Stimulated activated naive B cell treated with anti-CD40 and anti-IgM and Interleukin-4, amounts not matched to agents 10 μg/mL and 1 μg/mL and 100 μg/mL, for 72 hours (primary cell): ENCODE data around the gene MTA1.

Experiments used
- ATAC-seq, 2 donors: fragments of 150-1000 bp; cut with Tn5 transposase; replicated peaks; 2 replicates each; pipeline ENCODE4 v1.10.0; 2021; ENCODE audit warnings: moderate library complexity in 1 of 2
- DNase-seq: peaks from one replicate; pipeline ENCODE4 v3.0.0; 2021
- H3K27ac Mint-ChIP-seq: one replicate; pipeline ENCODE4 v1.8.0; 2022; ENCODE audit warnings: mild to moderate bottlenecking, mixed read lengths
- H3K27me3 Mint-ChIP-seq, 2 donors: one replicate each; pipeline ENCODE4 v1.8.0; 2022; ENCODE audit warnings: mixed read lengths in 2 of 2
- H3K36me3 Mint-ChIP-seq, 2 donors: one replicate each; pipeline ENCODE4 v1.8.0; 2022; ENCODE audit warnings: mixed read lengths in 2 of 2, mild to moderate bottlenecking in 1 of 2
- H3K4me1 Mint-ChIP-seq, 2 donors: one replicate each; pipeline ENCODE4 v1.8.0; 2022; ENCODE audit warnings: mixed read lengths in 2 of 2, mild to moderate bottlenecking in 1 of 2
- H3K4me3 Mint-ChIP-seq, 2 donors: one replicate each; pipeline ENCODE4 v1.8.0; 2022; ENCODE audit warnings: mild to moderate bottlenecking in 2 of 2, mixed read lengths in 2 of 2, moderate library complexity in 1 of 2
- H3K9me3 Mint-ChIP-seq, 2 donors: one replicate each; pipeline ENCODE4 v1.8.0; 2022; ENCODE audit warnings: mixed read lengths in 2 of 2, mild to moderate bottlenecking in 1 of 2

The MTA1 gene

DNA sequence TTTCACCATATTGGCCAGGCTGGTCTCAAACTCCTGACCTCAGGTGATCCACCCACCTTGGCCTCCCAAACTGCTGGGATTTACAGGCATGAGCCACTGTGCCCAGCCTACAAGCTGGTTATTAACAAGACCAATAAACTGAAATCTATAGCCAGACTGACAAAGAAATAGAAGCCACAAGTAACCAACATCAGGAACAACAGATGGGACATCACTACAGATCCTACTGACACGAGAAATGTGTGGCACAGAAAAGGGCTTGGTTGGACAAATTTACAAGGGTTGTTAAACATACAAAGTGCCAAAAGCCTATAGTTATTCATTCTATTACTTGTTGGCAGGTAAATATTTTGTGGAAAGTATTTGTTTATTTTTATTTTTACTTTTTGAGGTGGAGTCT, 11.6 kb downstream of the MTA1 start:
- DNase-seq = no peak
- no peak overlapping the region for H3K4me3 Mint-ChIP-seq
- peaks cover 34 to 54% of the 10 kb centered on the region in 2 donors for H3K36me3 Mint-ChIP-seq
- no peaks in the 10 kb centered on the region for H3K27me3 Mint-ChIP-seq
- H3K9me3 Mint-ChIP-seq = peaks cover 0 to 1% of the 10 kb centered on the region in 2 donors
- peaks cover 18 to 37% of the 10 kb centered on the region in 2 donors for H3K4me1 Mint-ChIP-seq
- ATAC-seq = no peak
- H3K27ac Mint-ChIP-seq = no peak overlapping the region

DNA sequence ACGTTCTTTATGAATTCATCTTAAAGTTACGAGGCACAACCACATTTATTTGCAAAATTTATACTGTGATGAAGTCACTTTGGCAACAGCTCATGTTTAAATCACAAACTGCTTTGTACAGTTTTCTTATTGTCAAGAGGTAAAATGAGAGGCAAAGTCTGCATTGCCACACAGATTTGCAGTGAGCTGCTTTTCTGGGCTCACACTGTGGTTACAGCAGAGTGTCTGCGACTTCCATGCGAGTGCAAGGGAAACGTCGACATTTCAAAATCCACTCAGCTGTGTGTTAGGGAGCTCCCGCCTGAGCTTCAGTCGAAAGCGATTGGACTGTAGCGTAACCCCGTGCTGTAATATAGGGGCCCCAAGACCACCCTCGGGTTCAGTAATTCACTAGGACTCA, 13.0 kb downstream of the MTA1 start:
- DNase-seq = no peak
- H3K27me3 Mint-ChIP-seq = no peaks in the 10 kb centered on the region
- ATAC-seq = no peak
- no peak overlapping the region for H3K27ac Mint-ChIP-seq
- H3K4me3 Mint-ChIP-seq = no peak overlapping the region
- H3K4me1 Mint-ChIP-seq = peaks cover 15 to 31% of the 10 kb centered on the region in 2 donors
- H3K36me3 Mint-ChIP-seq = peaks cover 26 to 48% of the 10 kb centered on the region in 2 donors
- peaks cover 0 to 1% of the 10 kb centered on the region in 2 donors for H3K9me3 Mint-ChIP-seq

DNA sequence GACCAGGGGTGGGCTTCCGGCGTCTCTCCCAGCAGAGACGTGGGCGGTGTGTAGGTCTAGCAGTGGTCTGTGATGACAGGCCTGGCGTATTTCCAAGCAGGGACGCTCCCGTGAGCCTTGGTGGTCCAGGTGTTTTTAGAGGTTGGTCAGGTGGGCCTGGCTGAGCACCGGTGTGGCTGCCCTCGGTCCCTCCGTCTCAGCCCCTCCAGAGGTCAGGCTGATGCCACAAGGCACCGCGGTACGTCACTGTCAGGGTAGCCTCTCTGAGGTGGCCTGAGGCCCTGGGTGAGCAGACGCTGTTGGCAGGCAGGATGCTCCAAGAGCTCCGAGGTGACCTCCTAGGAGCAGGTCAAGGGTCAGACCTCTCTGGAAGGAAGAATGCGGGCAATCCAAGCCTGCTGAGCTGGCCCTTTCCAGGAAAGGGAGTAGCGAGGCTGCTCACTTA, 13.6 kb downstream of the MTA1 start:
- peaks cover 29 to 45% of the 10 kb centered on the region in 2 donors for H3K36me3 Mint-ChIP-seq
- ATAC-seq (no peak), DNase-seq (no peak)
- peaks cover 0 to 1% of the 10 kb centered on the region in 2 donors for H3K9me3 Mint-ChIP-seq
- H3K27ac Mint-ChIP-seq = no peak overlapping the region
- H3K4me3 Mint-ChIP-seq = no peak overlapping the region
- H3K4me1 Mint-ChIP-seq = peaks cover 15 to 29% of the 10 kb centered on the region in 2 donors
- no peaks in the 10 kb centered on the region for H3K27me3 Mint-ChIP-seq

DNA sequence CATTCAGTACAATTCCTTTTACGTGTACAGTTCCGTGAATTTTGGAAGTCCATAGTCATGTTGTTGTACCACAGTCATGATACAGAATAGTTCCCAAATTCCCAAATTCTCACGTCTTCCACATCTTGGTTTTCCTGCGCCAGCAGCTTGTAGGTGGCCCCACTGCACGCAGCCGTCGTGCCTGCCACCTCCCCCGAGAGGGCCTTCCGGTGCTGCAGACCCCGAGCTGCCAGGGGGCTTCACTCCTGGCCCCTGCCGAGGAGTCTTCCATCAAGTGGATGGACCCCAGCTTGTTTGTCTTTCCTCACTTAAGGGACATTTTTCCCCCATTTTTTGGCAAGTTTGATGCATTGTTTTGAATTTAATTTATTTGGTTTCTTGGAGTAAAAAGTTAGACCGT, 16.8 kb downstream of the MTA1 start:
- DNase-seq (no peak), ATAC-seq (no peak)
- H3K4me1 Mint-ChIP-seq = peaks cover 15 to 20% of the 10 kb centered on the region in 2 donors
- peaks cover 24 to 30% of the 10 kb centered on the region in 2 donors for H3K36me3 Mint-ChIP-seq
- no peaks in the 10 kb centered on the region for H3K27me3 Mint-ChIP-seq
- H3K4me3 Mint-ChIP-seq = no peak overlapping the region
- no peaks in the 10 kb centered on the region for H3K9me3 Mint-ChIP-seq
- no peak overlapping the region for H3K27ac Mint-ChIP-seq

DNA sequence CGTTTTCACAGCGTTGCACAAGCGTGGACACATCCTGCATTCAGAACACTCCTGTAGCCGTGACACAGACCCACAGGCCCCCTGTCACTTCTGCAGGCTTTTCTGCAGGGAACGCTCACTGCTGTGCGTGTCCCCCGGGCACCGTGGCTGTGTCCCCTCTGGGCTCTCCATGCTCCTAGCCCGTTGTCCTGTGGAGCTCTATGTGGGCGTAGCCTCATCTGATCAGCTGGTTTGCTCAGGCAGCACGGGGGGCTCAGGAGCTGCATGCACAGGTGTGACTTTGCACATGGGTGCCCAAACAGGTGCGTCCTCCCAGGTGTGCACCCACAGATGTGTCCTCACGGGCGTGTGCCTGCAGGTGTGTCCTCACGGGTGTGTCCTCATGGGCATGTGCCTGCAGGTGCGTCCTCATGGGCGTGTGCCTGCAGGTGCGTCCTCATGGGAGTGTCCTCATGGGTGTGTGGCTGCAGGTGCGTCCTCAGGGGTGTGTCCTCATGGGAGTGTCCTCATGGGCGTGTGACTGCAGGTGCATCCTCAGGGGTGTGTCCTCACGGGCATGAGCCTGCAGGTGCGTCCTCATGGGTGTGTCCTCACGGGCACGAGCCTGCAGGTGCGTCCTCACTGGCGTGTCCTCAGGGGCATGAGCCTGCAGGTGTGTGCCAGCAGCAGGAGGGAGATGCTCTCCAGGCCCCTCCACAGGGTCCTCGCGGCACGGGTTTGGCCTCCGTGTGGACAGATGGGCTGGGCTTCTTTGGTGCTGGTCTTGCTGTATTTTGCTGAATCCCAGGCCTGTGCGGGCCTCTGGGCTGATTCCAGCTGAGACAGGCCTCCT, 17.5 kb downstream of the MTA1 start:
- no peak overlapping the region for H3K27ac Mint-ChIP-seq

DNA sequence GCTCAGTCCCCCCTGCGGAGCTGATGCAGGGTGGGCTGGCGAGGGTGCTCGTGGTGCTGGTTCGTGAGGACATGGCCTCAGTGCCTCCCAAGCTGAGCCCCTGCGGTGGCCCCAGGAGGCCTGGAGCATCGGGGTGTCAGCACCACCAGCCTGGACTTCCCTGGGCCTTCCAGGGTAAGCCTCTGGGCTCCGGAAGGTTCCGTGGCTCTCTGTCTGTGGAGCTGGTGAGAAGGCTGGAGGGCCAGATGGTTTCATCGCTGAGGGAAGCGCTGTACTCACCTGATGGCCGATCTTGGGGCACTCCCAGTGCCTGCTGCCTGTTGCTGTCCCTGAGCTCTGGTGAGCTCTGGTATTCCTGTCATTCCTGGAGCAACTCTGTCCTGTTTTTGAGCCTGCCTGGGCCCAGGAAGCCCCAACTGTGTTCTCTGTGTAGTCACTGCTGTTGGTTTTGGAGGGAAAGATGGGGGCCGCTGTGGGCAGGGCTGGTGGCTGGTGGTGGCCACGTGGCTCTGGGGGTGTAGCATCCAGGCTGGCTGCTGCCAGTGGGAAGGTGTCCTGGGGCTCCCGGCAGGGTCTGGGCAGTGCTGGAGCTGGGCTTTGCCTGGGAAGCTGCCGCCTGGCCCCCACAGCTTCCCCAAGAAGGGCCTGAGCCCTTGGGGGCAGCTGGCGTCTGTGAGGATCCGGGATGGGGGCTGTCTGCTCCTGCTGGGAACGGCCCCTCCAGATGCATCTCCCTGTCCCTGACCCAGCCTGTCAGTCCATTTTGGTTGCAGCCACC, 18.3 kb downstream of the MTA1 start:
- Mint-ChIP-seq H3K27me3 (no peaks in the 10 kb centered on the region), H3K36me3 (peaks cover 36 to 42% of the 10 kb centered on the region in 2 donors), H3K9me3 (no peaks in the 10 kb centered on the region), H3K27ac (no peak overlapping the region), H3K4me1 (peaks cover 15 to 20% of the 10 kb centered on the region in 2 donors), H3K4me3 (no peak overlapping the region)
- no peak for ATAC-seq
- DNase-seq = no peak

More for the DNA sequence above, 17.5 kb downstream of the MTA1 start:
- H3K4me1 Mint-ChIP-seq = peaks cover 15 to 20% of the 10 kb centered on the region in 2 donors
- H3K9me3 Mint-ChIP-seq = no peaks in the 10 kb centered on the region
- no peaks in the 10 kb centered on the region for H3K27me3 Mint-ChIP-seq
- ATAC-seq = no peak
- peaks cover 29 to 36% of the 10 kb centered on the region in 2 donors for H3K36me3 Mint-ChIP-seq
- no peak for DNase-seq
- no peak overlapping the region for H3K4me3 Mint-ChIP-seq

DNA sequence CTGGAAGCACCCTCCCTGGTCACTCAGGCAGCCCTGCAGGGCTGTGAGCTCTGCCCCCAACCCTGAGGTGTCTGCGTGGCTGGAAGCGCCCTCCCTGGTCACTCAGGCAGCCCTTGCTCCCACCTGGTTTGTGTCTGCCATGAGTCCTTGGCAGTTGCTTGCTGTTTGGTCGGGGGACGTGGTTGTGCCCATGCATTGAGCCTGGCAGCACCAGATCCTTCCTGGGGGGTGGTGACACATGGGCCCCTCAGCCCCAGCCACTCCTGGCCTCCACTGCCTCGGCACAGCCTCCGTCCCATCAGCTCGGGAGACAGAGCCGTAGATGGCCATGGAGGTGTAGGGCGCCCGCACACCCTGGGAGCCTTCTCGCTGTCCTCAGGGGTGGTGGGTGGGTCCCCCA, 19.6 kb downstream of the MTA1 start:
- DNase-seq (no peak), ATAC-seq (no peak)
- Mint-ChIP-seq H3K9me3 (no peaks in the 10 kb centered on the region), H3K4me3 (no peak overlapping the region), H3K27ac (no peak overlapping the region), H3K27me3 (no peaks in the 10 kb centered on the region), H3K36me3 (peaks cover 38 to 42% of the 10 kb centered on the region in 2 donors), H3K4me1 (peaks cover 13 to 20% of the 10 kb centered on the region in 2 donors)

DNA sequence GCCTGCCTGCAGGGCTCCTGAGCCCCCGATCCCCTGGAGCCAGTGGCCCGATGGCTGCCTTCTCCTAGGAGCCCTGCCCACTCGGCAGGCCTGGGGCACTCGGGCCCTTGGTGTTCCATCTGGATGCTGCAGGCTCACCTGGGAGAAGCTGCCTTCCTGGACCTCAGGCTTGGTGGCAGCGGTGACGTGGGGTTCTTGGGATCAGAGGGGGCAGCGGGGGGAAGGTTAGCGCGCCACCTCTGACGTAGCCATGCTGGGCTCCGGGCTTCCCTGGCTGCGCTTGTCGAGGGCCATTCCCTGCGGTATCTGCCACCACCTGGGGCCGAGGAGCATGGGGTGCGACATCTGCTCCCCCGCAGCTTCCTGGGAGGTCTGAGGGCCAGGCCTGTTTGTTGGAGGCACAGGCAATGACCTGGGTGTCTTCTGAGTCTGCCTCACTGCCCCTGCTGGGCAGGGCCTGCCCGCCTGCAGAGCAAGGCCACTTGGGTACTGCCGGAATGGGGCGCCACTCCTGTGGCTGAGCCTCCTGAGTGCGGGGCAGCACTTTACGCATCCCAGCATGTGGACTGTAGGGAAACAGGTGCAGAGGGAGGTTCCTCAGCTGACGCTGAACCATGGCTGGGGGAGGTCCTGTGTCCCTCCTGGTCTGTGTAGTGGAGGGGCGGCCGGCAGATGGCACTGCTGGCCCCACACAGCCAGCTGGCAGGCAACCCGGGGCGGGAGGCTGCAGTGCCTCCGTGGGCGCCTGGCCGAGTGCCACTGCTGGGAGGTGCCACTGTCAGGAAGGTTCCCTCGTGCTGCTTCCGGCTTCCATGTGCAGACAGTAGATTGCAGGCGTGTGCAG, 20.3 kb downstream of the MTA1 start:
- Mint-ChIP-seq H3K4me3 (no peak overlapping the region), H3K9me3 (no peaks in the 10 kb centered on the region), H3K36me3 (peaks cover 38 to 40% of the 10 kb centered on the region in 2 donors), H3K27me3 (no peaks in the 10 kb centered on the region), H3K4me1 (peaks cover 11 to 17% of the 10 kb centered on the region in 2 donors), H3K27ac (no peak overlapping the region)
- no peak for ATAC-seq
- no peak for DNase-seq

DNA sequence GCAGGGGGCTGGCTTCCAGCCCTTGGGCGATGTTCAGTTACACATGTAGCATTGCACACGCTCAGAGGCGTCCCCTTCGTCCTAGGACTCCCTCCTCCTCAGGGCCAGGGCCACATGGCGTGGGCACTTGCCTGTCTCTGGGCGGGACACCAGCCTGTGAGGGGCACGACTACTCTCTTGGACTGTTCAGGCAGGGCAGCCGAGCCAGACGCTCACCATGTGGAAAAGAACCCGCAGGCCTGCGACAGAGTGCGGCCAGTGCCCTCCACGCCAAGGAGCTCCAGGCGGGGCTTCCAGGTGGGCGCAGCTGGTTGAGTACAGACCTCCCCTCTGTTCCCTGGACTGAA, 20.9 kb downstream of the MTA1 start:
- peaks cover 37% of the 10 kb centered on the region in 2 donors for H3K36me3 Mint-ChIP-seq
- no peak overlapping the region for H3K27ac Mint-ChIP-seq
- no peak for ATAC-seq
- H3K27me3 Mint-ChIP-seq = no peaks in the 10 kb centered on the region
- no peak overlapping the region for H3K4me3 Mint-ChIP-seq
- peaks cover 7 to 11% of the 10 kb centered on the region in 2 donors for H3K4me1 Mint-ChIP-seq
- no peak for DNase-seq
- H3K9me3 Mint-ChIP-seq = no peaks in the 10 kb centered on the region

DNA sequence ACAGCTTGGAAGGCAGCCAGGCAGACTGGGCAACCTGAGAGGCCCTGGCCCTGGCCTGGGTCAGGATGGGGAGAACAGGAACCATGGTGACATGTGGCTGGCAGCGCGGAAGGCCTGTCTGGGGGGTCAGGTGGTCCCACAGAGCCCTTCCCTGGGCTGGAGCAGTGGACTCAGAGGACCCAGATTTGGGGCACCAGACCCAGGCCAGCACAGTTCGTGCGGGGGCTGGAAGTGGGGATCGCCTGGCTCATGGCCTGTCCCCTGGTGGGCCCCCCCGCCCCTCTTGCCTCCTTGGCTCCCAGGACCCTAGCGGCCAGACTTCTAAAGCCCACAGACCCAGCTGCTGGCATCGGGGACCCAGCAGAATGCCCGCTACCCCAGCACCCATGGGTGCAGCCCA, 21.4 kb downstream of the MTA1 start:
- Mint-ChIP-seq H3K27me3 (no peaks in the 10 kb centered on the region), H3K4me3 (no peak overlapping the region), H3K4me1 (peaks cover 4 to 7% of the 10 kb centered on the region in 2 donors), H3K36me3 (peaks cover 32 to 34% of the 10 kb centered on the region in 2 donors), H3K9me3 (no peaks in the 10 kb centered on the region), H3K27ac (no peak overlapping the region)
- DNase-seq (no peak), ATAC-seq (no peak)

DNA sequence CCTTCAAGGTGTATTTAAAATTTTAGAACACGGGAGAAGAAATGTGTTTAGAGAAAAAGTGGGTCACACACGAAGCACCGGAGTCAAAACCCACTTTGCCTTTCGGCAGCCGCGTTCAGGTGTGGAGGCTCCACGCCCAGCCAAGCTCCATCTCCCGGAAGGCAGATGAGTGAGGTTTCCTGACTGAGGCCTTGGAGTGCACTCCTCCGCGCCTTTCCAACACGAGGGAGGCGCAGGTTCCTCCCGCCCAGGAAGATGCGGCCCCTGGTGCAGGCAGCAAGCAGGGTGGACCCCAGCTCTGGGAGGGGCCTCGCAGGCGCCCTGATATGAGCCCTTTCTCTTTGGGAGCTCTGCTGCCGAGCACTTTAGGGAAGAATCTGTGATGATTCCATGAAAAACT, 22.5 kb downstream of the MTA1 start:
- peaks cover 28 to 30% of the 10 kb centered on the region in 2 donors for H3K36me3 Mint-ChIP-seq
- no peak overlapping the region for H3K27ac Mint-ChIP-seq
- H3K9me3 Mint-ChIP-seq = no peaks in the 10 kb centered on the region
- DNase-seq (no peak), ATAC-seq (no peak)
- H3K27me3 Mint-ChIP-seq = no peaks in the 10 kb centered on the region
- no peak overlapping the region for H3K4me3 Mint-ChIP-seq
- H3K4me1 Mint-ChIP-seq = peaks cover 3 to 5% of the 10 kb centered on the region in 2 donors

DNA sequence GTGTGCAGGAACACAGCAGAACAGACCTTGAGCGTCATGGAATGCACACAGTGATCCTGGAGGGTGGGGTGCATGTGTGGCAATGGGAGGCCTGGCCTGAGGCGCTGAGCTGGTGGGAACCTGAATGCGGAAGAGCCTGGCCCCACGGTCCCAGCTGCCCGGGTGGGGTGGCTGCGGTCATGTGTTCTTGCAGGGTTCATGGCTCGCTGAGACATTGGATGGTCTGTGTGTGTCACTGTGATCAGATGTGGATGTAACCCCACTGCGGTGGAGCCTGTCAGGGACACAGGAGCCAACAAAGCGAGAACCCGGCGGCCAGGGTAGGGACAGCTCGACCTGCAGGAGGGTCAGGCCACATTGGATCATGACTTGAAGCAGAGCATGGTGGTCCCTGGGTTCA, 23.2 kb downstream of the MTA1 start:
- DNase-seq (no peak), ATAC-seq (no peak)
- no peak overlapping the region for H3K4me3 Mint-ChIP-seq
- H3K27ac Mint-ChIP-seq = no peak overlapping the region
- peaks cover 28 to 31% of the 10 kb centered on the region in 2 donors for H3K36me3 Mint-ChIP-seq
- H3K27me3 Mint-ChIP-seq = no peaks in the 10 kb centered on the region
- H3K4me1 Mint-ChIP-seq = peaks cover 3 to 8% of the 10 kb centered on the region in 2 donors
- H3K9me3 Mint-ChIP-seq = no peaks in the 10 kb centered on the region

DNA sequence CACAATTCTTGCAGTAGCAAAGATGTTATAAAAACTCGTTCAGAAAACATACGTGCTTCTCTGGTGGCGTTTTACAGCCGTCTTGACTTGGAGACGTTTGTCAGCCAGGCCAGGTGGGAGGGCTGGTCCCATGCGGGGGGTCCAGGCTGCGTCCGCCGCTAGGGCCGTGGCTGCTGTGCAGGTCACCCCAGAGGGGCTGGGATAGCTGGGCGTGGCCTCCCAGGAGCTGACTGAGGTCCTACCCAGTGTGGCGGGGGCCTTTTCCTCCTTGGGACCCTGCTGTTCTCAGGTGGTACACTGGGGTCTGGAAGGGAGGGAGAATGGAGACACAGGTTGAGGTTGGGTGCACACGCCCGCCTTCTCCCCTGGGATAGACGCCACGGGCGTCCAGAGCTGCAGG, 25.2 kb downstream of the MTA1 start:
- Mint-ChIP-seq H3K36me3 (peaks cover 24 to 33% of the 10 kb centered on the region in 2 donors), H3K27ac (no peak overlapping the region), H3K4me3 (no peak overlapping the region), H3K27me3 (no peaks in the 10 kb centered on the region), H3K9me3 (no peaks in the 10 kb centered on the region), H3K4me1 (peaks cover 6 to 8% of the 10 kb centered on the region in 2 donors)
- DNase-seq (no peak), ATAC-seq (no peak)

DNA sequence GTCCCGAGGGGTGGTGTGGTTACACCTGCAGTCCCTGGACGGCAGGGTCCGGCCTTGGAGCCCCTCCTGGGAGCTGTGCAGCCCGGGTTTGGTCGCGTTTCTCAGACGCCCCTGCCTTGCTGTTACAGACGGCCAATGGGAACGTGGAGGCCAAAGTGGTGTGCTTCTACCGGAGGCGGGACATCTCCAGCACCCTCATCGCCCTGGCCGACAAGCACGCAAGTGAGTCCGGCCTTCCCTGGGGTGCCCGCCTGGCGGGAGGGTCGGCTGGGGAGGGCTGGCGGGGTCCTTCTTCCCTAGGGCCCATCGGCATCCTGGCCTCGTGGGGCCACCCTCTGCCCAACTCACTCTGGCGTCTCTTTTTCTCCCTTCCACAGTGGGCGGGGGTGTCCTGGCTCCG, 25.7 kb downstream of the MTA1 start:
- DNase-seq = no peak
- Mint-ChIP-seq H3K4me3 (no peak overlapping the region), H3K36me3 (peaks cover 27 to 33% of the 10 kb centered on the region in 2 donors), H3K4me1 (peaks cover 6 to 8% of the 10 kb centered on the region in 2 donors), H3K27ac (no peak overlapping the region), H3K27me3 (no peaks in the 10 kb centered on the region), H3K9me3 (no peaks in the 10 kb centered on the region)
- ATAC-seq = no peak
